K562 (cell line): Measurements from ENCODE around the gene OOSP4B. TPM values are rescaled to one million over a fixed set of nuclear protein-coding genes. Genes with fewer than 3 reads are reported as not detected.

Source experiments
- ATAC-seq: fragments of 200-7000 bp; cut with Tn5 transposase; 3 replicates; pipeline ENCODE4 v1.9.1; 2020; ENCODE audit warnings: moderate library complexity
- BruUV-seq: library from RNA; stranded (reverse); fragments of 400-500 nt; replicated peaks from 2 replicates; lab custom pipeline; 2021; lab: Mats Ljungman, UMichigan
- CTCF ChIA-PET: fragments of 300-600 bp; formaldehyde crosslinking; extraction: SDS; loops from one replicate; lab custom pipeline; 2021; ENCODE audit warnings: low intra/inter-chr PET ratio; lab: Yijun Ruan, JAX
- POLR2A ChIA-PET: fragments of 300-600, 350-650 bp; sonication (Branson Sonifier 250); formaldehyde crosslinking; extraction: SDS; loops from one replicate; lab custom pipeline; 2021; ENCODE audit warnings: antibody characterized with exemption, inconsistent platforms; lab: Yijun Ruan, JAX
- DNase-seq, 4 experiments: peaks; one replicate each; pipeline versions ENCODE4 v3.0.0 to v3.0.0-alpha.2; 2011 to 2018; ENCODE audit warnings: low spot score in 3 of 4, mixed read lengths in 3 of 4; ENCODE audit errors: extremely low read depth in 1 of 4
- FAIRE-seq: peaks from 2 replicates; lab custom pipeline; 2011; peaks lifted over from hg19 to GRCh38; lab: Jason Lieb, UNC
- H2AFZ ChIP-seq: 2 replicates; pipeline ENCODE4 v1.6.0; 2011; ENCODE audit warnings: low read depth, low read length, control low read depth, inconsistent platforms
- H3K27ac ChIP-seq: fragments of 200-600 bp; 3 replicates; pipeline ENCODE4 v1.8.0; 2011; ENCODE audit warnings: low read depth, mild to moderate bottlenecking, control low read depth, inconsistent platforms, low read length, moderate library complexity, mixed read lengths; ENCODE audit errors: extremely low read depth
- H3K27me3 ChIP-seq, 2 experiments: fragments of 300-600 bp in 1 of 2; 2 replicates in 1 of 2; 3 replicates in 1 of 2; pipeline versions ENCODE4 v1.6.0 to v1.8.0; 2011; ENCODE audit warnings: inconsistent platforms in 2 of 2, low read length in 2 of 2, mild to moderate bottlenecking in 1 of 2, mixed read lengths in 1 of 2, moderate library complexity in 1 of 2; ENCODE audit not compliant: control insufficient read depth in 2 of 2, insufficient read depth in 2 of 2
- H3K36me3 ChIP-seq: fragments of 300-600 bp; 3 replicates; pipeline ENCODE4 v1.8.0; 2011; ENCODE audit warnings: mild to moderate bottlenecking, low read length, inconsistent platforms; ENCODE audit not compliant: control insufficient read depth, insufficient read depth
- H3K4me1 ChIP-seq, 2 experiments: fragments of 200-600 bp in 1 of 2; replicated peaks in 1 of 2; 2 replicates in 1 of 2; 3 replicates in 1 of 2; pipeline versions ENCODE4 v1.5.1 to v1.8.0; 2011; ENCODE audit warnings: inconsistent platforms in 2 of 2, low read length in 2 of 2, mild to moderate bottlenecking in 1 of 2, mixed read lengths in 1 of 2, moderate library complexity in 1 of 2; ENCODE audit not compliant: control insufficient read depth in 2 of 2, insufficient read depth in 2 of 2
- H3K4me2 ChIP-seq: 2 replicates; pipeline ENCODE4 v1.6.1; 2011; ENCODE audit warnings: low read length, control low read depth, inconsistent platforms, mixed read lengths; ENCODE audit not compliant: insufficient read depth
- H3K4me3 ChIP-seq: fragments of 200-600 bp; sonication (generic), shearing (Covaris generic); 2 replicates; pipeline ENCODE4 v1.5.1; 2016; ENCODE audit warnings: control low read depth, inconsistent platforms
- H3K79me2 ChIP-seq: fragments of 200-600 bp; 3 replicates; pipeline ENCODE4 v1.8.0; 2011; ENCODE audit warnings: low read length, inconsistent platforms; ENCODE audit not compliant: control insufficient read depth, insufficient read depth
- H3K9ac ChIP-seq, 2 experiments: 2 replicates each; pipeline versions ENCODE4 v1.6.0 to v1.6.1; 2011; ENCODE audit warnings: low read depth in 2 of 2, low read length in 2 of 2, control low read depth in 1 of 2, inconsistent platforms in 1 of 2, mild to moderate bottlenecking in 1 of 2, mixed read lengths in 1 of 2; ENCODE audit not compliant: insufficient read depth in 1 of 2
- H3K9me1 ChIP-seq: one replicate; pipeline ENCODE4 v1.6.0; 2011; ENCODE audit warnings: inconsistent platforms, mild to moderate bottlenecking, low read length, moderate library complexity; ENCODE audit not compliant: control insufficient read depth, insufficient read depth
- H3K9me3 ChIP-seq: replicated peaks from 2 replicates; pipeline ENCODE4 v1.5.1; 2011; ENCODE audit warnings: low read depth, low read length, inconsistent platforms; ENCODE audit not compliant: control insufficient read depth, insufficient read depth
- H4K20me1 ChIP-seq: replicated peaks from 2 replicates; pipeline ENCODE4 v1.6.1; 2011; ENCODE audit warnings: low read length, inconsistent platforms, mixed read lengths; ENCODE audit not compliant: control insufficient read depth, insufficient read depth
- CBFB ChIP-seq: sonication (generic); formaldehyde crosslinking; IDR thresholded peaks from 2 replicates; pipeline ENCODE4 v1.4.0; 2020; ENCODE audit warnings: mild to moderate bottlenecking, missing genetic modification reagents
- MAZ ChIP-seq, 2 experiments: fragments of 450-650 bp in 1 of 2; sonication (generic) in 1 of 2; formaldehyde crosslinking; IDR thresholded peaks in 1 of 2; conservative IDR thresholded peaks in 1 of 2; 2 replicates each; pipeline versions ENCODE4 v1.4.0 to v1.5.0; 2020; ENCODE audit warnings: mild to moderate bottlenecking in 1 of 2, missing genetic modification reagents in 1 of 2
- NFE2 ChIP-seq: IDR thresholded peaks from 2 replicates; pipeline ENCODE4 v1.6.1; 2014; ENCODE audit warnings: antibody characterized with exemption, low read depth
- PHF8 ChIP-seq: fragments of 200-600 bp; sonication (generic); IDR thresholded peaks from 2 replicates; pipeline ENCODE4 v1.6.1; 2012; ENCODE audit warnings: mixed run types, mild to moderate bottlenecking, inconsistent platforms, low read length, moderate library complexity, borderline replicate concordance
- SMARCE1 ChIP-seq: fragments of 450-650 bp; IDR thresholded peaks from 2 replicates; pipeline ENCODE4 v1.7.1; 2016; ENCODE audit warnings: mild to moderate bottlenecking
- SPI1 ChIP-seq: IDR thresholded peaks from 2 replicates; pipeline ENCODE4 v1.6.1; 2011; ENCODE audit warnings: low read depth, low read length, control low read depth, borderline replicate concordance
- XRCC5 ChIP-seq: fragments of 200-400 bp; formaldehyde crosslinking; IDR thresholded peaks from 2 replicates; pipeline ENCODE4 v1.6.1; 2017; ENCODE audit warnings: low read depth, mild to moderate bottlenecking, low read length
- ZFP1 ChIP-seq: fragments of 450-650 bp; formaldehyde crosslinking; IDR thresholded peaks from 2 replicates; pipeline ENCODE4 v1.4.0; 2020; ENCODE audit warnings: mild to moderate bottlenecking, mixed read lengths
- ZNF134 ChIP-seq: fragments of 250-450 bp; sonication (Bioruptor Pico); conservative IDR thresholded peaks from 2 replicates; pipeline ENCODE4 v1.4.0; 2020
- ZNF175 ChIP-seq: fragments of 200-800 bp; sonication (Bioruptor generic); IDR thresholded peaks from 2 replicates; pipeline ENCODE4 v1.6.1; 2016; ENCODE audit warnings: low read depth, mild to moderate bottlenecking, missing genetic modification characterization, missing compliant biosample characterization
- ZNF311 ChIP-seq: fragments of 250-450 bp; sonication (Bioruptor Pico); IDR thresholded peaks from 2 replicates; pipeline ENCODE4 v1.4.0; 2020; ENCODE audit warnings: mild to moderate bottlenecking, moderate library complexity
- ZNF79 ChIP-seq: fragments of 250-450 bp; sonication (Bioruptor Pico); IDR thresholded peaks from 2 replicates; pipeline ENCODE4 v1.4.0; 2020; ENCODE audit warnings: low read depth, mild to moderate bottlenecking, moderate library complexity
- WGBS: fragments of 100-300 bp; shearing (Covaris generic); methylation state at CpG from one replicate; pipeline ENCODE4 v1.1.6; 2016; ENCODE audit warnings: low coverage, mixed read lengths; ENCODE audit not compliant: insufficient coverage; ENCODE audit errors: missing lambda C conversion rate; 5-methylcytosine and 5-hydroxymethylcytosine counted together
- in situ Hi-C: fragments of 300-500 bp; cut with MboI; formaldehyde crosslinking; loops from 4 replicates; pipeline ENCODE4 v1.15.0; 2018; ENCODE audit warnings: inconsistent platforms, mixed read lengths
- intact Hi-C: fragments of 100-400 bp; cut with micrococcal nuclease; formaldehyde crosslinking; loops from 2 replicates; pipeline ENCODE4 v1.14.2; 2022
- polyA plus RNA-seq, 8 experiments: library from polyadenylated mRNA; depleted of rRNA in 4 of 8; stranded (reverse) in 5 of 8; unstranded in 3 of 8; fragments of >200 nt; fragmentation: Nextera tagmentation in 2 of 8; fragmentation: Illumina TruSeq in 1 of 8; extraction: Ambion mirVana in 2 of 8; extraction: Trizol in 1 of 8; gene quantifications; 2 replicates each; pipeline versions ENCODE4 v1.2.1 to v1.2.3, GENCODE V29; 2011 to 2014; ENCODE audit warnings: inconsistent platforms in 1 of 8, missing spikeins in 1 of 8
- total RNA-seq, 7 experiments: library from RNA; depleted of rRNA in 6 of 7; stranded (reverse); fragments of >200 nt in 6 of 7; fragmentation: Illumina TruSeq in 2 of 7; extraction: Trizol in 2 of 7; gene quantifications; 2 replicates each; pipeline versions ENCODE4 v1.2.1 to v1.2.3, GENCODE V29; 2011 to 2021; ENCODE audit warnings: low replicate concordance in 1 of 7

The OOSP4B gene
- total and polyA plus RNA-seq, 9 of the 15 experiments (the other 6 are each of a cell fraction or from before 2014, with no cell fraction given), result 0.10 to 0.43 (median 0.15) TPM; not detected in 5

DNA sequence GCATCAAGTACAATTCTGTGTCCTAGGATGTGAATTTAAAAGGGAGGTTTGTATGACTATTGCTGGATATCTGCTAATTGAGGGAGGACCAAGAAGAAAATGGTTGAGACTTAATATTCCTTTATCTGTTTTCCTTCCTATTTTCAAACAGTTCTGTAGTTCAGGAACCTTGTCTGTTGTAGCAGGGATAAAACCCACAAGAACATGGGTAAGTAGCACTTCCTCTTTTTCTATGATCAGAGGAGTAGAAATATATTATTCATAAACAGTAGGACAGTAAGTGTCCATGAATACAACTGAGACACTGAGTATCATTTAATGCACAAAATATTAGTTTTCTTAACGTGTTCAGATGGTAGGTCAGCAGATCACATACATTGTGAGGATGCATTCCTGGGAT is 47.1 kb downstream of the OOSP4B start:
- no peak for FAIRE-seq
- TF ChIP-seq CBFB (CRISPR knock-in tag) (no peak), ZNF79 (CRISPR knock-in tag) (no peak), ZNF134 (no peak), ZNF311 (CRISPR knock-in tag) (peak; percentile 11; the same call in 1 of the 2 replicates), XRCC5 (no peak), NFE2 (no peak), PHF8 (no peak), MAZ (CRISPR knock-in tag; conservative IDR thresholded peaks at IDR 0.05 in 1 of 2, IDR thresholded peaks at IDR 0.05 in 1 of 2) (peak in 1 of 2 experiments; percentile 26; a peak in 1 of 4 replicates), SPI1 (peak; percentile 99), ZNF175 (CRISPR knock-in tag) (no peak), ZFP1 (CRISPR knock-in tag) (0 out of 2 replicates have a peak, but pooled peaks have one; percentile 16), SMARCE1 (peak; percentile 25; the same call in 1 of the 2 replicates)
- H3K4me3 ChIP-seq, result no peak overlapping the region
- BruUV-seq, result no TSS peak
- 0 out of 3 replicates have a peak, but pooled peaks cover 5% of the 10 kb centered on the region for H3K36me3 ChIP-seq
- H3K79me2 ChIP-seq, result peaks cover 18% of the 10 kb centered on the region; the same call in 2 of the 3 replicates
- H4K20me1 ChIP-seq, result no peaks in the 10 kb centered on the region
- 45% methylated on average over 1 of the region's 1 CpG for WGBS
- in situ Hi-C loops, result no loop called here
- H2AFZ ChIP-seq, result peak overlapping the region; percentile 72
- H3K27ac ChIP-seq, result peak overlapping the region; percentile 23; the same call in 1 of the 3 replicates
- no peaks in the 10 kb centered on the region for H3K9me1 ChIP-seq
- H3K27me3 ChIP-seq, result no peaks in the 10 kb centered on the region
- peak; percentile 39; the same call in 1 of the 3 replicates for ATAC-seq
- ChIA-PET POLR2A (interaction anchor here (0.6 kb wide), 1 partner anchor 119 kb away, joined by 3 read pairs; no protein-coding TSS in a partner anchor), CTCF (no interaction called here)
- no peak overlapping the region for H3K4me2 ChIP-seq
- no peak overlapping the region for H3K9ac ChIP-seq
- no peak for DNase-seq
- peaks cover 3% of the 10 kb centered on the region; the same call in 1 of the 2 replicates for H3K9me3 ChIP-seq
- intact Hi-C loops, result loop anchor here (10.0 kb wide), 1 partner anchor 131 kb away; no protein-coding TSS in a partner anchor
- H3K4me1 ChIP-seq, result peaks cover 0 to 13% of the 10 kb centered on the region in 2 experiments; a peak in 2 of 5 replicates
